ENCODE results near the gene PILRB.
"Not testable (repeated sequence)": the region's sequence is repeated elsewhere in the genome, so short reads cannot be mapped to it uniquely, and the experiment has no call there.

The PILRB gene

GRCh38 chr7:100358027-100358856 lies at the start of gene PILRB:
TSS of gene PILRB (plus strand) at chr7:100358117. CDS start at chr7:100358303, 186 bp downstream.
- DNase-seq = no peak

GRCh38 chr7:100318329-100318728 lies 39.6 kb upstream of the PILRB start:
- not testable (repeated sequence) for DNase-seq

GRCh38 chr7:100321648-100322047 lies 36.3 kb upstream of the PILRB start:
- not testable (repeated sequence) for DNase-seq

- not testable (repeated sequence) for DNase-seq
Observed at GRCh38 chr7:100324194-100324593, 33.7 kb upstream of the PILRB start.

GRCh38 chr7:100325671-100326070 lies 32.2 kb upstream of the PILRB start:
- not testable (repeated sequence) for DNase-seq

- not testable (repeated sequence) for DNase-seq
Observed at GRCh38 chr7:100326914-100327313, 31.0 kb upstream of the PILRB start.

- DNase-seq = peak; percentile 78 to 79
Observed at GRCh38 chr7:100335566-100336466, 22.1 kb upstream of the PILRB start.

GRCh38 chr7:100338083-100338696 lies 19.7 kb upstream of the PILRB start:
- DNase-seq = not testable (repeated sequence)

- DNase-seq = not testable (repeated sequence)
Observed at GRCh38 chr7:100341286-100341685, 16.6 kb upstream of the PILRB start.

- DNase-seq = no peak
Observed at GRCh38 chr7:100342765-100343164, 15.2 kb upstream of the PILRB start.

GRCh38 chr7:100344124-100344559 lies 13.8 kb upstream of the PILRB start:
- DNase-seq = not testable (repeated sequence)

- peak; percentile 72 to 78 for DNase-seq
Observed at GRCh38 chr7:100344560-100345287, 13.2 kb upstream of the PILRB start.

GRCh38 chr7:100345288-100345672 lies 12.6 kb upstream of the PILRB start:
- peak; percentile 21 to 33 for DNase-seq

GRCh38 chr7:100346921-100347320 lies 11.0 kb upstream of the PILRB start:
- DNase-seq = no peak

- DNase-seq = no peak
Observed at GRCh38 chr7:100348805-100349204, 9.1 kb upstream of the PILRB start.

- no peak for DNase-seq
Observed at GRCh38 chr7:100349757-100350156, 8.2 kb upstream of the PILRB start.

- no peak for DNase-seq
Observed at GRCh38 chr7:100351657-100352058, 6.3 kb upstream of the PILRB start.

GRCh38 chr7:100352230-100352781 lies 5.6 kb upstream of the PILRB start:
- DNase-seq = not testable (repeated sequence)

GRCh38 chr7:100352984-100353684 lies 4.8 kb upstream of the PILRB start:
- DNase-seq = no peak

GRCh38 chr7:100353685-100354330 lies 4.1 kb upstream of the PILRB start:
- DNase-seq = peak; percentile 33 to 51

Measured in activated CD4-positive, alpha-beta T cell treated with anti-CD3 and anti-CD28 coated beads, Interleukin-2, amount 50 U/mL, for 4 hours (primary cell).